Large intestine (tissue), 3 donors: ENCODE data around the gene SPACDR. TPM values are rescaled to one million over a fixed set of nuclear protein-coding genes. Genes with fewer than 3 reads are reported as not detected.
A peak's percentile ranks its signal among the peaks of the same experiment; 100 is the strongest.

Experiments
- DNase-seq, 2 donors: peaks; one replicate each; pipeline versions ENCODE4 v3.0.0 to v3.0.0-alpha.2; 2013
- H3K27ac ChIP-seq: one replicate; pipeline ENCODE4 v1.5.1; 2013; ENCODE audit warnings: low read length
- H3K27me3 ChIP-seq: 2 replicates; pipeline ENCODE4 v1.6.1; 2013; ENCODE audit warnings: low read length; ENCODE audit not compliant: control insufficient read depth, insufficient read depth
- H3K36me3 ChIP-seq: 2 replicates; pipeline ENCODE4 v1.6.1; 2013; ENCODE audit warnings: low read length; ENCODE audit not compliant: control insufficient read depth, insufficient read depth
- H3K4me1 ChIP-seq: one replicate; pipeline ENCODE4 v1.6.1; 2013; ENCODE audit warnings: low read length; ENCODE audit not compliant: control insufficient read depth, insufficient read depth
- H3K4me3 ChIP-seq: one replicate; pipeline ENCODE4 v1.5.1; 2013; ENCODE audit warnings: low read length
- H3K9me3 ChIP-seq: one replicate; pipeline ENCODE4 v1.6.1; 2013; ENCODE audit warnings: mild to moderate bottlenecking, low read depth, low read length, moderate library complexity; ENCODE audit not compliant: control insufficient read depth
- WGBS: methylation state at CpG from one replicate; pipeline ENCODE4 v1.1.5; 2013; ENCODE audit warnings: low lambda C conversion rate; ENCODE audit not compliant: insufficient coverage; 5-methylcytosine and 5-hydroxymethylcytosine counted together
- polyA plus RNA-seq: library from polyadenylated mRNA; unstranded; fragments of 120-200 nt; gene quantifications from one replicate; pipeline ENCODE4 v1.2.1, GENCODE V29; 2013

Gene SPACDR
- polyA plus RNA-seq, 1 donor, result 1.4 TPM

- H3K4me1 ChIP-seq, result peaks cover 29% of the 10 kb centered on the region
- 52% methylated on average over 2 of the region's 22 CpGs for WGBS
- DNase-seq, result no peak
- H3K36me3 ChIP-seq, result peaks cover 37% of the 10 kb centered on the region
- peak overlapping the region; percentile 94 for H3K27ac ChIP-seq
- no peaks in the 10 kb centered on the region for H3K9me3 ChIP-seq
- H3K27me3 ChIP-seq, result no peaks in the 10 kb centered on the region
- peak overlapping the region; percentile 87 for H3K4me3 ChIP-seq
These were observed 29.5 kb downstream of the SPACDR start for GRCh38 chr7:100434297-100435144.

GRCh38 chr7:100433592-100434296 lies 30.3 kb downstream of the SPACDR start:
- Histone ChIP-seq H3K27ac (no peak overlapping the region), H3K4me1 (peaks cover 29% of the 10 kb centered on the region), H3K4me3 (no peak overlapping the region), H3K36me3 (peaks cover 37% of the 10 kb centered on the region), H3K9me3 (no peaks in the 10 kb centered on the region), H3K27me3 (no peaks in the 10 kb centered on the region)
- no peak for DNase-seq
- 80% methylated on average over 1 of the region's 10 CpGs for WGBS

- Histone ChIP-seq H3K27ac (no peak overlapping the region), H3K9me3 (no peaks in the 10 kb centered on the region), H3K4me3 (no peak overlapping the region), H3K36me3 (peaks cover 37% of the 10 kb centered on the region), H3K4me1 (peaks cover 29% of the 10 kb centered on the region), H3K27me3 (no peaks in the 10 kb centered on the region)
- no peak for DNase-seq
- WGBS, result 100% methylated on average over 1 of the region's 4 CpGs
These were observed 30.8 kb downstream of the SPACDR start for GRCh38 chr7:100433276-100433591.

GRCh38 chr7:100432621-100433275 lies 31.3 kb downstream of the SPACDR start:
- Histone ChIP-seq H3K4me1 (peaks cover 31% of the 10 kb centered on the region), H3K36me3 (peaks cover 37% of the 10 kb centered on the region)
- DNase-seq, result no peak

GRCh38 chr7:100432053-100432452 lies 32.0 kb downstream of the SPACDR start:
- Histone ChIP-seq H3K27ac (no peak overlapping the region), H3K4me3 (peak overlapping the region; percentile 3), H3K9me3 (peaks cover 5% of the 10 kb centered on the region), H3K27me3 (no peaks in the 10 kb centered on the region), H3K4me1 (peaks cover 33% of the 10 kb centered on the region), H3K36me3 (peaks cover 37% of the 10 kb centered on the region)
- WGBS, result no CpG with 5 or more reads among the region's 4 CpGs
- no peak for DNase-seq

More at GRCh38 chr7:100432621-100433275, 31.3 kb downstream of the SPACDR start:
- H3K9me3 ChIP-seq, result peaks cover 4% of the 10 kb centered on the region
- WGBS, result no CpG with 5 or more reads among the region's 21 CpGs
- H3K27me3 ChIP-seq, result no peaks in the 10 kb centered on the region
- H3K27ac ChIP-seq, result no peak overlapping the region
- no peak overlapping the region for H3K4me3 ChIP-seq

- Histone ChIP-seq H3K27me3 (no peaks in the 10 kb centered on the region), H3K9me3 (peaks cover 5% of the 10 kb centered on the region), H3K4me3 (peak overlapping the region; percentile 76), H3K4me1 (peaks cover 33% of the 10 kb centered on the region), H3K36me3 (peaks cover 37% of the 10 kb centered on the region), H3K27ac (no peak overlapping the region)
- no peak for DNase-seq
- WGBS, result no CpG with 5 or more reads among the region's 23 CpGs
These were observed 32.7 kb downstream of the SPACDR start for GRCh38 chr7:100431286-100431735.

GRCh38 chr7:100430493-100431285 lies 33.4 kb downstream of the SPACDR start:
- no CpG with 5 or more reads among the region's 31 CpGs for WGBS
- DNase-seq, result no peak

GRCh38 chr7:100429637-100430492 lies 34.2 kb downstream of the SPACDR start, which contains the start of gene MEPCE:
Gene MEPCE (plus strand): TSS chr7:100429831. CDS start chr7:100430019, 188 bp downstream.
- Histone ChIP-seq H3K4me3 (peak within 1 kb of the TSS; percentile 76), H3K4me1 (peaks cover 27% of the 10 kb centered on the region), H3K27ac (peak within 1 kb of the TSS; percentile 99), H3K36me3 (peaks cover 34% of the 10 kb centered on the region), H3K9me3 (peaks cover 5% of the 10 kb centered on the region), H3K27me3 (no peaks in the 10 kb centered on the region)
- peak; percentile 95 to 96 for DNase-seq
- 0% methylated on average over 1 of the region's 95 CpGs for WGBS

More at GRCh38 chr7:100430493-100431285, 33.4 kb downstream of the SPACDR start:
- Histone ChIP-seq H3K9me3 (peaks cover 5% of the 10 kb centered on the region), H3K4me3 (peak overlapping the region; percentile 76), H3K27ac (peak overlapping the region; percentile 99), H3K4me1 (peaks cover 33% of the 10 kb centered on the region), H3K27me3 (no peaks in the 10 kb centered on the region), H3K36me3 (peaks cover 37% of the 10 kb centered on the region)

GRCh38 chr7:100428967-100429636 lies 35.0 kb downstream of the SPACDR start:
- WGBS, result no CpG with 5 or more reads among the region's 40 CpGs
- peak overlapping the region; percentile 99 for H3K27ac ChIP-seq
- H3K27me3 ChIP-seq, result no peaks in the 10 kb centered on the region
- peaks cover 22% of the 10 kb centered on the region for H3K4me1 ChIP-seq
- H3K36me3 ChIP-seq, result peaks cover 26% of the 10 kb centered on the region
- H3K9me3 ChIP-seq, result peaks cover 5% of the 10 kb centered on the region
- DNase-seq, result peak; percentile 100
- H3K4me3 ChIP-seq, result peak overlapping the region; percentile 76
